Lung (tissue), 12 donors: ENCODE results near the gene USP3. TPM values are rescaled to one million over a fixed set of nuclear protein-coding genes. Genes with fewer than 3 reads are reported as not detected.

Experiments used
- ATAC-seq: fragments of 200-7000 bp; cut with Tn5 transposase; one replicate; pipeline ENCODE4 v1.9.1; 2020; ENCODE audit warnings: moderate number of reproducible peaks; ENCODE audit not compliant: insufficient read depth, low FRiP score
- DNase-seq, 3 donors: peaks; one replicate each; pipeline ENCODE4 v3.0.0-alpha.2; 2013 to 2017
- H3K27ac ChIP-seq, 2 donors: one replicate each; pipeline ENCODE4 v1.5.1; 2013; ENCODE audit warnings: mild to moderate bottlenecking in 2 of 2, moderate library complexity in 2 of 2, control low read depth in 1 of 2, inconsistent platforms in 1 of 2, low read depth in 1 of 2, low read length in 1 of 2
- H3K27me3 ChIP-seq, 3 donors: one replicate each; pipeline ENCODE4 v1.5.1; 2013; ENCODE audit warnings: low read length in 2 of 3; ENCODE audit not compliant: control insufficient read depth in 3 of 3, insufficient read depth in 3 of 3
- H3K36me3 ChIP-seq, 4 donors: one replicate each; pipeline ENCODE4 v1.5.1; 2013; ENCODE audit warnings: low read length in 4 of 4, mild to moderate bottlenecking in 1 of 4, moderate library complexity in 1 of 4; ENCODE audit not compliant: control insufficient read depth in 4 of 4, insufficient read depth in 4 of 4
- H3K4me1 ChIP-seq, 5 donors: one replicate each; pipeline ENCODE4 v1.5.1; 2013; ENCODE audit warnings: low read length in 5 of 5, mild to moderate bottlenecking in 2 of 5, moderate library complexity in 1 of 5; ENCODE audit not compliant: control insufficient read depth in 5 of 5, insufficient read depth in 5 of 5
- H3K4me3 ChIP-seq: one replicate; pipeline ENCODE4 v1.5.1; 2013; ENCODE audit warnings: mild to moderate bottlenecking, control low read depth, moderate library complexity
- H3K9ac ChIP-seq, 2 donors: one replicate each; pipeline ENCODE4 v1.5.1; 2013; ENCODE audit warnings: low read length in 2 of 2, control low read depth in 1 of 2; ENCODE audit not compliant: insufficient read depth in 1 of 2
- H3K9me3 ChIP-seq, 4 donors: one replicate each; pipeline ENCODE4 v1.5.1; 2013; ENCODE audit warnings: low read length in 3 of 4, mild to moderate bottlenecking in 1 of 4, moderate library complexity in 1 of 4; ENCODE audit not compliant: control insufficient read depth in 4 of 4, insufficient read depth in 3 of 4
- CTCF ChIP-seq: IDR thresholded peaks from 2 replicates; pipeline ENCODE4 v1.5.1; 2012; ENCODE audit warnings: mild to moderate bottlenecking; ENCODE audit errors: control extremely low read depth, extremely low read depth
- WGBS, 2 donors: extraction: QIAGEN DNeasy Blood & Tissue Kit; methylation state at CpG; one replicate each; pipeline ENCODE4 v1.1.7; 2013; 5-methylcytosine and 5-hydroxymethylcytosine counted together
- polyA plus RNA-seq, 2 donors: library from polyadenylated mRNA; stranded (reverse); fragments of 200-250 nt; gene quantifications; one replicate each; pipeline ENCODE4 v1.2.1, GENCODE V29; 2013
- total RNA-seq, 2 donors: library from RNA; depleted of rRNA in 1 of 2; stranded (reverse); fragments of >200 nt in 1 of 2; gene quantifications; one replicate each; pipeline ENCODE4 v1.2.1, GENCODE V29; 2014 to 2021
- donor health status: control.
- donor health status: control.
- donor health status: Bipolar disorder and iron deficiency.
- donor health status: healthy.
- donor health status: DM: yes; HTN: yes; CAD: no.

USP3 gene
- total and polyA plus RNA-seq, 4 donors, result 29.1 to 95.5 (median 49.9) TPM

- peak; percentile 21 for TF ChIP-seq CTCF
- Histone ChIP-seq H3K9ac (no peak overlapping the region), H3K4me1 (peaks cover 0 to 42% (median 16%) of the 10 kb centered on the region in 5 donors), H3K9me3 (no peaks in the 10 kb centered on the region), H3K27me3 (no peaks in the 10 kb centered on the region), H3K36me3 (peaks cover 0 to 7% (median under 1%) of the 10 kb centered on the region in 4 donors), H3K4me3 (no peak overlapping the region), H3K27ac (peak overlapping the region; percentile 80 to 86)
- ATAC-seq, result peak; percentile 16
- peak; percentile 25 to 38 (median 35) for DNase-seq
- WGBS, 2 donors, result 21 to 38% methylated on average over 19 of the region's 19 CpGs
Observed at GRCh38 chr15:63599401-63600000, 95.1 kb downstream of the USP3 start.

GRCh38 chr15:63600001-63600615 lies 95.7 kb downstream of the USP3 start:
- WGBS, 2 donors, result 26 to 32% methylated on average over 26 of the region's 26 CpGs
- DNase-seq, result peak in 1 of 3 donors; percentile 50
- H3K4me1 ChIP-seq, result peaks cover 0 to 42% (median 14%) of the 10 kb centered on the region in 5 donors
- peaks cover 0 to 3% (median 0%) of the 10 kb centered on the region in 4 donors for H3K36me3 ChIP-seq
- peak overlapping the region; percentile 46 to 77 for H3K9ac ChIP-seq
- no peaks in the 10 kb centered on the region for H3K9me3 ChIP-seq
- H3K27ac ChIP-seq, result peak overlapping the region; percentile 80 to 86
- peak overlapping the region; percentile 12 for H3K4me3 ChIP-seq
- no peaks in the 10 kb centered on the region for H3K27me3 ChIP-seq
- TF ChIP-seq CTCF, result no peak
- ATAC-seq, result peak; percentile 4

GRCh38 chr15:63600616-63601025 lies 96.2 kb downstream of the USP3 start:
- Histone ChIP-seq H3K4me1 (peaks cover 0 to 42% (median 13%) of the 10 kb centered on the region in 5 donors), H3K36me3 (peaks cover 0 to 1% (median 0%) of the 10 kb centered on the region in 4 donors), H3K9me3 (no peaks in the 10 kb centered on the region), H3K4me3 (peak overlapping the region; percentile 58), H3K9ac (peak overlapping the region; percentile 46 to 77), H3K27ac (peak overlapping the region; percentile 80 to 86), H3K27me3 (no peaks in the 10 kb centered on the region)
- peak; percentile 92 to 98 (median 93) for DNase-seq
- 0 to 1% methylated on average over 34 to 60 of the region's 60 CpGs for WGBS, 2 donors
- peak; percentile 9 for TF ChIP-seq CTCF
- ATAC-seq, result peak; percentile 92
